ENCODE data around the gene UBE2J1.
A peak's percentile ranks its signal among the peaks of the same experiment; 100 is the strongest.
"Not testable (repeated sequence)": the region's sequence is repeated elsewhere in the genome, so short reads cannot be mapped to it uniquely, and the experiment has no call there.

Gene UBE2J1

GRCh38 chr6:89301586-89302194 is 50.8 kb downstream of the UBE2J1 start:
- H3K4me3 ChIP-seq (ENCODE audit: low read depth, low read length) = no peak overlapping the region
- TF ChIP-seq CTCF (IDR thresholded peaks at IDR 0.05; ENCODE audit: borderline replicate concordance, insufficient read depth, low read depth, low read length) = no peak

- TF ChIP-seq CTCF (IDR thresholded peaks at IDR 0.05; ENCODE audit: borderline replicate concordance, insufficient read depth, low read depth, low read length) = peak; percentile 7; the same call in 1 of the 2 replicates
Measured at GRCh38 chr6:89299466-89299850, 53.1 kb downstream of the UBE2J1 start.

DNA sequence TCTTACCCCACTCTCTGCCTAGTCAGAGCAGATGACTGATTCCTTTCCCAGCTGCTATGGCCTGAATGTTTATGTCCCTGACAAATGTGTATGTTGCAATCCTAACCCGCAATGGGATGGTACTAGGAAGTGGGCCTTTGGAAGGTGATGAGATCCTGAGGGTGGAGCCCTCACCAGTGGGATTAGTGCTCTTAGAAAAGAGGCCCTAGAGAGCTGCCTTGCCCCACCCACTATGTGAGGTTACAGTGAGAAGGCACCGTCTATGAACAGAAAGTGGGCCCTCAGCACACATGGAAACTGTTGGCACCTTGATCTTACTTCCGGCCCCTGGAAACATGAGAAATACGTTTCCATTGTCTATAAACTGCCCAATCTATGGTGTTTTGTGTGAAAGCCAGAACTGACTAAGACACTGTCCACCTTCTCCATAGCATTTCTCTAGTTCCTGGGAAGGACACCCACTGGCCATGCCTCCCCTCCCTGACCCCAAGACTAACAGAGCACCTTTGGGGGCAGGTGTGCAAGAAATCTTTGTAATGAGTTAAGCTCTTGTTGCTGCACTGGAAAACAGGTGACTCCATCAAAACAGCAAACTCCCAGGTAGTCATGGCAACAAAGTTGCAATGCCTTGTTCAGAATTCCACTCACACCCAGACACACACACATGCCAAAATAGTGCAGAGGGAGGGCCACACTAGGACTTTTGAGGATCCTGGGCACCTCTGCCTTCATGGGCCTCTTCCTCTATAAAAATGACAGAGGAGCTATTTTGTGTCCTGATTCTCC is 53.6 kb downstream of the UBE2J1 start:
- TF ChIP-seq CTCF (IDR thresholded peaks at IDR 0.05; ENCODE audit: borderline replicate concordance, insufficient read depth, low read depth, low read length) = no peak
- no peak overlapping the region for H3K4me3 ChIP-seq (ENCODE audit: low read depth, low read length)

More at GRCh38 chr6:89299466-89299850, 53.1 kb downstream of the UBE2J1 start:
- H3K4me3 ChIP-seq (ENCODE audit: low read depth, low read length) = no peak overlapping the region

- no peak overlapping the region for H3K4me3 ChIP-seq (ENCODE audit: low read depth, low read length)
Measured at GRCh38 chr6:89297695-89298351, 54.7 kb downstream of the UBE2J1 start.

GRCh38 chr6:89295981-89296380 is 56.5 kb downstream of the UBE2J1 start:
- H3K4me3 ChIP-seq (ENCODE audit: low read depth, low read length) = no peak overlapping the region
- TF ChIP-seq CTCF (IDR thresholded peaks at IDR 0.05; ENCODE audit: borderline replicate concordance, insufficient read depth, low read depth, low read length) = no peak

More at GRCh38 chr6:89297695-89298351, 54.7 kb downstream of the UBE2J1 start:
- TF ChIP-seq CTCF (IDR thresholded peaks at IDR 0.05; ENCODE audit: borderline replicate concordance, insufficient read depth, low read depth, low read length) = no peak

DNA sequence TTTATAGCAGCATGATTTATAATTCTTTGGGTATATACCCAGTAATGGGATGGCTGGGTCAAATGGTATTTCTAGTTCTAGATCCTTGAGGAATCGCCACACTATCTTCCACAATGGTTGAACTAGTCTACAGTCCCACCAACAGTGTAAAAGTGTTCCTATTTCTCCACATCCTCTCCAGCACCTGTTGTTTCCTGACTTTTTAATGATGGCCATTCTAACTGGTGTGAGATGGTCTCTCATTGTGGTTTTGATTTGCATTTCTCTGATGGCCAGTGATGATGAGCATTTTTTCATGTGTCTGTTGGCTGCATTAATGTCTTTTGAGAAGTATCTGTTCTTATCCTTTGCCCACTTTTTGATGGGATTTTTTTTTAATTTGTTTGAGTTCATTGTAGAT is 57.4 kb downstream of the UBE2J1 start:
- H3K4me3 ChIP-seq (ENCODE audit: low read depth, low read length) = not testable (repeated sequence)

DNA sequence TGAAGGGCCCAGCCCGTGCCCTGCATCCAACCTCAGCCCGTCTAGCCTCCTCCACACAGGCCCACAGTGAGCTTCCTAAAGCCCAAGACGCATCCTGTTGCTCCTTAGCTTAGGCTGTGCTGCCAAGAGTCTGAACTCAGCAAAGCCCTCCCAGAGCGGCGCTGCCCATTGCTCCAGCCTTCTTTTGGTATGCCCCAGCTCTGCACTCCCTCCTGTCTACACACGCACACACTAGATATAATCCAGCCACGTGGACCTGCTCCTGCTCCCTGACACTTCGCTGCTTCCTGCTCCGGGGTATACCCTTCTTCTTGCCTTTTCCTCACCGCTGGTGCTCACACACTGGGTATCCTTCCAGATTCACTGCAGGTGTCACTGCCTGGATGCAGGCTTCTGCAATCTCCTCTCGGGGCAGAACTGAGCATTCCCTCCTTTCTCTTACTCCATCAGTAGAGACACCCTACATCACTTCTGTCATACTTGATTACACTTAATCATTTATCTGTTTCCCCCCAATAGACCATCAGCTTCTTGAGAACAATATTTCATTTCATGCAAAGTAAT is 61.2 kb downstream of the UBE2J1 start:
- no peak overlapping the region for H3K4me3 ChIP-seq (ENCODE audit: low read depth, low read length)
- no peak for TF ChIP-seq CTCF (IDR thresholded peaks at IDR 0.05; ENCODE audit: borderline replicate concordance, insufficient read depth, low read depth, low read length)

Measured in GM12875 (cell line).